Hepatocyte (in vitro differentiated cells): ENCODE data around the gene TTLL5.

Experiments used
- CTCF ChIP-seq: fragments of 200-600 bp; sonication (generic); IDR thresholded peaks from 2 replicates; pipeline ENCODE4 v1.5.1; 2016; ENCODE audit warnings: antibody characterized with exemption, mild to moderate bottlenecking; ENCODE audit not compliant: poor library complexity
- EZH2 ChIP-seq: fragments of 200-600 bp; sonication (generic); IDR thresholded peaks from 2 replicates; pipeline ENCODE4 v1.6.1; 2016; ENCODE audit warnings: antibody characterized with exemption, mild to moderate bottlenecking, borderline replicate concordance
- EZH2phosphoT487 ChIP-seq: fragments of 200-600 bp; sonication (generic); IDR thresholded peaks from one replicate; pipeline ENCODE4 v1.6.1; 2018; ENCODE audit warnings: antibody characterized with exemption, mild to moderate bottlenecking, low read depth, moderate library complexity; ENCODE audit not compliant: unreplicated experiment, severe bottlenecking

- TF ChIP-seq CTCF = no peak
- no peak for TF ChIP-seq EZH2
- TF ChIP-seq EZH2phosphoT487 = no peak
These were observed 181.5 kb downstream of the TTLL5 start for GRCh38 chr14:75842551-75842950.
